Activated naive CD4-positive, alpha-beta T cell treated with anti-CD3 and anti-CD28 coated beads, Interleukin-2, amount 10 ng/mL, durations not matched to agents 7 days and 5 days (primary cell): ENCODE data around the gene ZNF710.

Experiments used
- CTCF ChIA-PET: fragments of 350-600 bp; sonication (Branson Sonifier 250); formaldehyde crosslinking; loops from one replicate; lab custom pipeline; 2021; ENCODE audit warnings: antibody characterized with exemption; lab: Charles Lee
- DNase-seq: peaks from one replicate; pipeline ENCODE4 v3.0.0-alpha.2; 2020
- H3K27ac Mint-ChIP-seq: one replicate; pipeline ENCODE4 v1.8.0; 2021; ENCODE audit warnings: mild to moderate bottlenecking, moderate library complexity, mixed read lengths
- H3K27me3 Mint-ChIP-seq: one replicate; pipeline ENCODE4 v1.8.0; 2021; ENCODE audit warnings: mild to moderate bottlenecking, mixed read lengths
- H3K36me3 Mint-ChIP-seq: one replicate; pipeline ENCODE4 v1.8.0; 2021; ENCODE audit warnings: mixed read lengths
- H3K4me1 Mint-ChIP-seq: one replicate; pipeline ENCODE4 v1.8.0; 2021; ENCODE audit warnings: mixed read lengths
- H3K4me3 Mint-ChIP-seq: one replicate; pipeline ENCODE4 v1.8.0; 2021; ENCODE audit warnings: mild to moderate bottlenecking, moderate library complexity, mixed read lengths
- H3K9me3 Mint-ChIP-seq: one replicate; pipeline ENCODE4 v1.8.0; 2021; ENCODE audit warnings: mixed read lengths

ZNF710 gene

GRCh38 chr15:90071220-90071807, 70.2 kb downstream of the ZNF710 start:
- H3K36me3 Mint-ChIP-seq, result peaks cover 20% of the 10 kb centered on the region
- peak overlapping the region; percentile 49 for H3K27ac Mint-ChIP-seq
- H3K27me3 Mint-ChIP-seq, result no peaks in the 10 kb centered on the region
- no peak overlapping the region for H3K4me3 Mint-ChIP-seq
- no peaks in the 10 kb centered on the region for H3K9me3 Mint-ChIP-seq
- peak; percentile 88 for DNase-seq
- CTCF ChIA-PET, result interaction anchor here (0.7 to 3.5 kb wide), 26 partner anchors 11 to 312 kb away, joined by 3 to 52 read pairs (median 4); no protein-coding TSS in a partner anchor
- H3K4me1 Mint-ChIP-seq, result peaks cover 8% of the 10 kb centered on the region

DNA sequence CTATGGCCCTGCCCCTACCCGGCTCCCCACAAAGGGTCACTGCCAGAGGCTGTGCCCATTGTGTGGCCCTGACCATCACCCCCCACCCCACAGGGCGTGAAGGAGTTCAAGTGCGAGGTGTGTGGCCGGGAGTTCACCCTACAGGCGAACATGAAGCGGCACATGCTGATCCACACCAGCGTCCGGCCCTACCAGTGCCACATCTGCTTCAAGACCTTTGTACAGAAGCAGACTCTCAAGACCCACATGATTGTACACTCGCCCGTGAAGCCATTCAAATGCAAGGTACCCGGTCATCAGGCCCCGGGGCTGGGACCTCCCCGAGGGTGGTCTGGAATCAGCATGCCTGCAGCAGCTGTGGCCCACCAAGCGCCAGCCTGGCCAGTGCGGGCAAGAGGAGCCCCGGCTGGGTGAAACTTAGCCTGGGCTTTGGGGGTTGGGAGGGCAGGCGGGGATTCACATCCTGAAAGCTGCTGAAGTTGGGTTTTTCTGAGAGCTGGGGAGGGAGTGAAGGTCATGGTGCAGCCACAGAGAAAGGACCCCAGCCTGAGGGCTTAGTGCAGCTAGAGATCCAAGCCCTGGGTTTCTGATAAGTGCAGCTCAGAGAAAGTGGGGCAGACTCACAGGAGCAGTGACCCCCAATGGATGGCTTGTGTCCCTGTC, 72.0 kb downstream of the ZNF710 start:
- CTCF ChIA-PET, result interaction anchor here (1.0 to 3.5 kb wide), 2 partner anchors 174 to 175 kb away, joined by 4 to 52 read pairs; no protein-coding TSS in a partner anchor
- Mint-ChIP-seq H3K9me3 (no peaks in the 10 kb centered on the region), H3K27me3 (no peaks in the 10 kb centered on the region), H3K4me1 (peaks cover 8% of the 10 kb centered on the region), H3K4me3 (no peak overlapping the region), H3K36me3 (peaks cover 26% of the 10 kb centered on the region), H3K27ac (no peak overlapping the region)
- DNase-seq, result no peak

DNA sequence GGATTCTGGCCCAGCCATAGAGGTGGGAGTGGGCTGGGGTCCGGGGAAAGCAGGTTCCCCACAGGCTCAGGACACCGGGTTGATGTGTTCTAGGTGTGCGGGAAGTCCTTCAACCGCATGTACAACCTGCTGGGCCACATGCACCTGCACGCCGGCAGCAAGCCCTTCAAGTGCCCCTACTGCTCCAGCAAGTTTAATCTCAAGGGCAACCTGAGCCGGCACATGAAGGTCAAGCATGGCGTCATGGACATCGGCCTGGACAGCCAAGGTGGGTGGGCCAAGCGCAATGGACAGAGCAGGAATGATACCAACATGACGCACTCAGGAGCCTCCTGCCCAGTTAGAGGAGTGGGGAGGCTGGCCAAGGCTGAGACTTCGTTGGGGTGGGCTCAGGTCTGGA, 72.9 kb downstream of the ZNF710 start:
- Mint-ChIP-seq H3K9me3 (no peaks in the 10 kb centered on the region), H3K27ac (peak overlapping the region; percentile 14), H3K4me1 (peaks cover 8% of the 10 kb centered on the region), H3K27me3 (no peaks in the 10 kb centered on the region), H3K36me3 (peaks cover 29% of the 10 kb centered on the region), H3K4me3 (no peak overlapping the region)
- CTCF ChIA-PET, result interaction anchor here (1.0 to 4.2 kb wide), 2 partner anchors 12 to 176 kb away, joined by 4 to 18 read pairs; no protein-coding TSS in a partner anchor
- DNase-seq, result no peak

DNA sequence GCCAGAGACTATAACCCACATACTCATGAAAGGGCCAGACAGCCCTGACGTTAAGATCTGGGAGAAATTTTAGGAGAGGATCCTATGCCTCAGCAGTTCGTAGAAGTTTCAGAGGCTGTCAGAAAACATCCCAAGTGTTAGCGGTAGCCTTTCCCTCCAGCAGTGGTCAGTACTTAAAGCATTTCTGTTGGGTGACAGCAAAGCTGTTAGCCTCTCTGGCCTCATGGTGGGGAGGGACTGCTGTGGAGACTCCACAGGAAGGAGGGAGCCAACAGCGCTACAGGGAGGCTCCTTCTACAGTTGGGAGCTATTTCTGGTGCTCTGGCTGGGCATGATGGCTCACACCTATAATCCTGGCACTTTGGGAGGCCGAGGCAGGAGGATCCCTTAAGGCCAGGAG, 73.8 kb downstream of the ZNF710 start:
- Mint-ChIP-seq H3K9me3 (no peaks in the 10 kb centered on the region), H3K27ac (peak overlapping the region; percentile 39), H3K4me3 (no peak overlapping the region), H3K27me3 (no peaks in the 10 kb centered on the region), H3K4me1 (peaks cover 5% of the 10 kb centered on the region), H3K36me3 (peaks cover 23% of the 10 kb centered on the region)
- no peak for DNase-seq
- CTCF ChIA-PET, result interaction anchor here (1.0 to 4.2 kb wide), 5 partner anchors 11 to 335 kb away, joined by 3 to 18 read pairs (median 3); no protein-coding TSS in a partner anchor

DNA sequence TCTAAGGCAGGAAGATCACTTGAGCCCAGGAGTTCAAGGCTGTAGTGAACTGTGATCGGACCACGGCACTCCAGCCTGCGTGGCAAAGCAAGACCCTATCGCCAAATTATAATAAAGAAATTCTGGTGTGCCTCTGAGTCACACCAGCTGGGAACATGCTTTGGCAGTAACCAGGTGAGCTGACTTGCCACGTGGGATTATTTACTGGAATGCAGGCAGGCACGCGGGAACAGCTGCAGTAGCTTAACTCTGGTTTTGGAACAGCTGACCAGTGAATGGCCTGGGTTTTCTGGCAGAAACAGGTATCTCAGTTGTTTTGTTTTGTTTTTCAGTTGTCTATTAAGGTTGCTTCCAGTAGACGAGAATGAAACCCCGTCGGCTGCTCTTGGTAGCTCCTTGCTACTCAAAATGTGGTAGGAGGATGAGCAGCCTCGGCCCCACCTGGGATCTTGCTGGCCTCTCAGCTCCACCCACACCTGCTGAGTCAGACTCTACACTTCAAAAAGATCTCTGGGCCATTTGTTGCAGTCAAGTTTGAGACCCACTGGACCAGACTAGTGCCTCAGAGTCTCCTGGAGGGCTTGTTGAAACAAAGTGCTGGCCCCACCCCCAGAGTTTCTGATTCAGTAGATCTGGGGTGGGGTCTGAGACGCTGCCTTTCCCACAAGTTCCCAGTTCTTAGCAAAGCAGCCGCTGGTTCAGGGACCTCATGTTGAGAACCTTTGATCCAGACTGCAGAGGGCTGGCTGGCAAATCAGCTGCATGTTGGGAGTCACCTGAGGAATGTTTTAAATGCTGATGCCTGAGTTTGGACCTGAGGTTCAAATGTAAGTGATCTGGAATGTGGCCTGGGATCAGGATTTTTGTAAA, 74.5 kb downstream of the ZNF710 start:
- Mint-ChIP-seq H3K27me3 (no peaks in the 10 kb centered on the region), H3K36me3 (peaks cover 23% of the 10 kb centered on the region), H3K9me3 (no peaks in the 10 kb centered on the region), H3K27ac (peak overlapping the region; percentile 33), H3K4me1 (peaks cover 5% of the 10 kb centered on the region), H3K4me3 (no peak overlapping the region)
- no peak for DNase-seq
- CTCF ChIA-PET, result interaction anchor here (1.0 to 4.2 kb wide), 6 partner anchors 11 to 335 kb away, joined by 3 to 18 read pairs (median 4); no protein-coding TSS in a partner anchor

GRCh38 chr15:90076716-90077115, 75.6 kb downstream of the ZNF710 start:
- DNase-seq, result no peak
- Mint-ChIP-seq H3K9me3 (no peaks in the 10 kb centered on the region), H3K27me3 (no peaks in the 10 kb centered on the region), H3K27ac (no peak overlapping the region), H3K4me3 (no peak overlapping the region), H3K36me3 (peaks cover 23% of the 10 kb centered on the region), H3K4me1 (peaks cover 2% of the 10 kb centered on the region)
- CTCF ChIA-PET, result interaction anchor here (1.6 to 4.2 kb wide), 2 partner anchors 10 to 177 kb away, joined by 7 to 18 read pairs; no protein-coding TSS in a partner anchor

GRCh38 chr15:90078965-90079364, 77.8 kb downstream of the ZNF710 start:
- Mint-ChIP-seq H3K4me3 (no peak overlapping the region), H3K27ac (no peak overlapping the region), H3K36me3 (peaks cover 34% of the 10 kb centered on the region), H3K4me1 (peaks cover 2% of the 10 kb centered on the region), H3K9me3 (no peaks in the 10 kb centered on the region), H3K27me3 (no peaks in the 10 kb centered on the region)
- no peak for DNase-seq
- CTCF ChIA-PET, result interaction anchor here (1.2 kb wide), 1 partner anchor 181 kb away, joined by 3 read pairs; no protein-coding TSS in a partner anchor

GRCh38 chr15:90079619-90080457, 78.7 kb downstream of the ZNF710 start:
- Mint-ChIP-seq H3K4me1 (peaks cover 2% of the 10 kb centered on the region), H3K4me3 (no peak overlapping the region), H3K9me3 (no peaks in the 10 kb centered on the region), H3K27ac (no peak overlapping the region), H3K27me3 (no peaks in the 10 kb centered on the region), H3K36me3 (peaks cover 40% of the 10 kb centered on the region)
- CTCF ChIA-PET, result interaction anchor here (1.0 to 1.2 kb wide), 3 partner anchors 12 to 182 kb away, joined by 3 read pairs; no protein-coding TSS in a partner anchor
- DNase-seq, result no peak

DNA sequence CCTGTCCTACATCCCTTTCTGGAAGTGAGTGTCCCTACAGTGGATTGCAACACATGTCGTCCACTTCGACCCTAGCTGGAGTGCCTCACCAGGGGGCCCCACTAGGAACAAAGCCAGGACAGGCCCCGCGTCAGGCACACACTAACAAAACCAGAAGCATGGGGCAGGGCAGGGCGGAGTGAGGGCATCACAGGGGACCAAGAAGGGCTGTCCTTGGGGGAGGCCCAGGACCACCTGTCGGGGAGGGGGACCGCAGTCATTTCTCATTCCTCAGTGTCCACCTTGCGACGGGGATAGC, 79.3 kb downstream of the ZNF710 start:
- H3K27ac Mint-ChIP-seq, result no peak overlapping the region

DNA sequence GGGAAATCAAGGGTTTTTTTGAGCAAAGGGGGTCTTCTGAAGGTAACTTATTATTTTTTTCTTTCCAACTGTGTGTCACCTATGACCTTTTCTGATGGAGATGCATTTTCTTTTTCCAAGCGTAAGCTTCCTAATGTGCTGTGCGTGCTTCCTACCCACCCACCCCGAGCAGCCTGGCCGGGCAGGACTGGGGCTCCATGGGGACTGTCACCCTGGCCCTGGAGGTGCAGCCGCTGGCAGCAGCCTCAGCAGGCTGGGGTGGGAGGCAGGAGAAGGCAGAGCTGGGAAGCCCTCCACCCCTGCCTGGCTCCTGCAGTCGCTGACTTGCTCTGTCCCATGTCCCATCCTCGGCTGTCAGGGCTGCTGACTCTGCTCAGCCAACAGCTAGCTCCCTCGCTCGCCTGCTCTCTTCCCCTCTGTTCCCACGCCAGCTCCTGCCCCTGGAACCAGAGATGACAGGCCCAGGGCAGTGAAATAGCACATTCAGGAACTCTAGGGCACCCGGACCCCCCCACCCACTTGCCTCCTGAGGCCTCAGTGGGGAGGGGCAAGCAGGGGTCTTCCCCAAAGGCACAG, 79.8 kb downstream of the ZNF710 start:
- Mint-ChIP-seq H3K4me1 (peaks cover 2% of the 10 kb centered on the region), H3K27ac (no peak overlapping the region), H3K27me3 (no peaks in the 10 kb centered on the region), H3K4me3 (no peak overlapping the region), H3K36me3 (peaks cover 44% of the 10 kb centered on the region), H3K9me3 (no peaks in the 10 kb centered on the region)
- CTCF ChIA-PET, result interaction anchor here (1.2 kb wide), 1 partner anchor 183 kb away, joined by 3 read pairs; no protein-coding TSS in a partner anchor
- DNase-seq, result no peak

More for the DNA sequence above, 79.3 kb downstream of the ZNF710 start:
- no peak for DNase-seq
- Mint-ChIP-seq H3K9me3 (no peaks in the 10 kb centered on the region), H3K27me3 (no peaks in the 10 kb centered on the region), H3K4me3 (no peak overlapping the region), H3K4me1 (peaks cover 2% of the 10 kb centered on the region), H3K36me3 (peaks cover 41% of the 10 kb centered on the region)
- CTCF ChIA-PET, result interaction anchor here (1.0 to 1.2 kb wide), 2 partner anchors 12 to 182 kb away, joined by 3 read pairs; no protein-coding TSS in a partner anchor

DNA sequence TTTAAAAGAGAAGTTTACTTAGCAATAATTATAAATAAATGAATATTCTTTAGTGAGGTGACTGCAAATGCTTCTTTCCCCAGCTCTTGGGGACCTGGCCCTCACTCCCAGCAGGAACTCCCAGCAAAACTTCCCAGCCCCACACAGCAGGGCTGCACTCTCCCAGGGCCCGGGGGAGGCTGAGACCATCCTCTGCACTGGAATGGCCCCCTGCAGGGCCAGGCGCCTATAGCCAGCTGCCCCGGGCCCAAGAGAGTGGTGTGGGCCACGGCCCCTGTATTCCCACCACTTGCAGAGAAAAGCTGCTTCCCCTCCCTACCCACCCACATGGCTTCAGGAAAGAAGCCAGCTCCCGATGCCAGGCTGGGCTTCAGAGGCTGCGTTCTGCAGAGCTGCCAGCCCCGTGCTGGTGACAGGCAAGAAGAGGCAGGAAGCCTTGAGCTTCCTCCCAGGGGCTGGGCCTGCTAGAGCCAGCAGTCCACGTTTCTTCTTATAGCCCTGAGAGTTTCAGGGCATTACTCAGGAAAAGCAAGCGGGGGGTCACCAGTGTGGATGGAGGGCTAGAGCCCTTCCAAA, 81.1 kb downstream of the ZNF710 start:
- peaks cover 47% of the 10 kb centered on the region for H3K36me3 Mint-ChIP-seq
- H3K4me3 Mint-ChIP-seq, result no peak overlapping the region
- DNase-seq, result no peak
- peaks cover 6% of the 10 kb centered on the region for H3K4me1 Mint-ChIP-seq
- no peak overlapping the region for H3K27ac Mint-ChIP-seq
- no peaks in the 10 kb centered on the region for H3K27me3 Mint-ChIP-seq
- H3K9me3 Mint-ChIP-seq, result no peaks in the 10 kb centered on the region
- CTCF ChIA-PET, result interaction anchor here (0.5 kb wide), 1 partner anchor 12 kb away, joined by 4 read pairs; no protein-coding TSS in a partner anchor

GRCh38 chr15:90083419-90083818, 82.3 kb downstream of the ZNF710 start:
- no peak for DNase-seq
- Mint-ChIP-seq H3K9me3 (no peaks in the 10 kb centered on the region), H3K4me3 (no peak overlapping the region), H3K36me3 (peaks cover 52% of the 10 kb centered on the region), H3K27me3 (no peaks in the 10 kb centered on the region), H3K4me1 (peaks cover 8% of the 10 kb centered on the region), H3K27ac (no peak overlapping the region)
- CTCF ChIA-PET, result interaction anchor here (0.6 to 2.0 kb wide), 3 partner anchors 185 to 322 kb away, joined by 3 to 6 read pairs (median 3); no protein-coding TSS in a partner anchor
